ENCODE measurements around the gene POLR1D. TPM values are rescaled to one million over a fixed set of nuclear protein-coding genes. Genes with fewer than 3 reads are reported as not detected.

Gene POLR1D
- total RNA-seq, 1 donor, result 88.1 TPM

GRCh38 chr13:27631156-27631555, 9.5 kb downstream of the POLR1D start:
- no peak overlapping the region for H3K4me3 ChIP-seq (ENCODE audit: low read depth, low read length)
- no peak for TF ChIP-seq CTCF (IDR thresholded peaks at IDR 0.05; ENCODE audit: insufficient read depth, low read length)
- no peak for DNase-seq (ENCODE audit: low read depth)

- no peak for DNase-seq (ENCODE audit: low read depth)
- H3K4me3 ChIP-seq (ENCODE audit: low read depth, low read length), result no peak overlapping the region
- TF ChIP-seq CTCF (IDR thresholded peaks at IDR 0.05; ENCODE audit: insufficient read depth, low read length), result no peak
Measured at GRCh38 chr13:27631665-27632064, 10.0 kb downstream of the POLR1D start.

- no peak overlapping the region for H3K4me3 ChIP-seq (ENCODE audit: low read depth, low read length)
Measured at GRCh38 chr13:27632214-27632613, 10.5 kb downstream of the POLR1D start.

GRCh38 chr13:27632648-27633047, 11.0 kb downstream of the POLR1D start:
- no peak for DNase-seq (ENCODE audit: low read depth)
- no peak overlapping the region for H3K4me3 ChIP-seq (ENCODE audit: low read depth, low read length)
- TF ChIP-seq CTCF (IDR thresholded peaks at IDR 0.05; ENCODE audit: insufficient read depth, low read length), result no peak

More at GRCh38 chr13:27632214-27632613, 10.5 kb downstream of the POLR1D start:
- no peak for TF ChIP-seq CTCF (IDR thresholded peaks at IDR 0.05; ENCODE audit: insufficient read depth, low read length)
- DNase-seq (ENCODE audit: low read depth), result no peak

- DNase-seq (ENCODE audit: low read depth), result no peak
- no peak for TF ChIP-seq CTCF (IDR thresholded peaks at IDR 0.05; ENCODE audit: insufficient read depth, low read length)
- no peak overlapping the region for H3K4me3 ChIP-seq (ENCODE audit: low read depth, low read length)
Measured at GRCh38 chr13:27634231-27634630, 12.5 kb downstream of the POLR1D start.

- H3K4me3 ChIP-seq (ENCODE audit: low read depth, low read length), result no peak overlapping the region
- no peak for TF ChIP-seq CTCF (IDR thresholded peaks at IDR 0.05; ENCODE audit: insufficient read depth, low read length)
- no peak for DNase-seq (ENCODE audit: low read depth)
Measured at GRCh38 chr13:27634791-27635190, 13.1 kb downstream of the POLR1D start.

GRCh38 chr13:27635266-27635665, 13.6 kb downstream of the POLR1D start:
- TF ChIP-seq CTCF (IDR thresholded peaks at IDR 0.05; ENCODE audit: insufficient read depth, low read length), result no peak
- no peak overlapping the region for H3K4me3 ChIP-seq (ENCODE audit: low read depth, low read length)
- no peak for DNase-seq (ENCODE audit: low read depth)

Measured in fibroblast of the aortic adventitia (primary cell).